Loucy (cell line): ENCODE measurements around the gene MAP4K3.
A peak's percentile ranks its signal among the peaks of the same experiment; 100 is the strongest.

ENCODE experiments used
- H2AFZ ChIP-seq: fragments of 200-600 bp; sonication (generic); 2 replicates; pipeline ENCODE4 v1.6.0; 2016; ENCODE audit warnings: antibody characterized with exemption, mild to moderate bottlenecking, low read length, moderate library complexity
- H3F3A ChIP-seq: fragments of 200-600 bp; 2 replicates; pipeline ENCODE4 v1.6.0; 2016; ENCODE audit warnings: antibody characterized with exemption, low read depth, mild to moderate bottlenecking
- H3K27me3 ChIP-seq: fragments of 200-600 bp; sonication (generic); 2 replicates; pipeline ENCODE4 v1.6.1; 2014; ENCODE audit warnings: low read length, mild to moderate bottlenecking; ENCODE audit not compliant: insufficient read depth, poor library complexity, severe bottlenecking
- H3K36me3 ChIP-seq: fragments of 200-600 bp; sonication (generic); 2 replicates; pipeline ENCODE4 v1.6.1; 2016; ENCODE audit warnings: low read length; ENCODE audit not compliant: insufficient read depth
- H3K4me1 ChIP-seq: fragments of 200-600 bp; sonication (generic); 2 replicates; pipeline ENCODE4 v1.5.1; 2014; ENCODE audit warnings: low read length, mild to moderate bottlenecking; ENCODE audit not compliant: insufficient read depth, poor library complexity, severe bottlenecking
- H3K4me2 ChIP-seq: fragments of 200-600 bp; sonication (generic); 2 replicates; pipeline ENCODE4 v1.6.0; 2014; ENCODE audit warnings: antibody characterized with exemption, low read length, low read depth, mild to moderate bottlenecking; ENCODE audit not compliant: poor library complexity, severe bottlenecking
- H3K4me3 ChIP-seq: fragments of 200-600 bp; sonication (generic); 2 replicates; pipeline ENCODE4 v1.5.1; 2014; ENCODE audit warnings: low read length, mild to moderate bottlenecking, mixed read lengths; ENCODE audit not compliant: poor library complexity, severe bottlenecking
- H3K79me2 ChIP-seq: fragments of 200-600 bp; sonication (generic); 2 replicates; pipeline ENCODE4 v1.6.1; 2014; ENCODE audit warnings: low read length; ENCODE audit not compliant: insufficient read depth
- H3K9ac ChIP-seq: fragments of 200-600 bp; sonication (generic); 2 replicates; pipeline ENCODE4 v1.6.0; 2014; ENCODE audit warnings: mild to moderate bottlenecking, low read depth, low read length, moderate library complexity; ENCODE audit not compliant: poor library complexity, severe bottlenecking
- H3K9me2 ChIP-seq: fragments of 200-600 bp; sonication (generic); replicated peaks from 2 replicates; pipeline ENCODE4 v1.6.1; 2016; ENCODE audit warnings: low read depth, low read length, mixed read lengths
- H3K9me3 ChIP-seq: fragments of 200-600 bp; sonication (generic); 2 replicates; pipeline ENCODE4 v1.6.1; 2014; ENCODE audit warnings: mild to moderate bottlenecking, antibody characterized with exemption, low read length, low read depth; ENCODE audit not compliant: insufficient read depth
- H4K20me1 ChIP-seq: fragments of 200-600 bp; sonication (generic); 2 replicates; pipeline ENCODE4 v1.6.0; 2014; ENCODE audit warnings: antibody characterized with exemption, low read length, mild to moderate bottlenecking; ENCODE audit not compliant: insufficient read depth, poor library complexity, severe bottlenecking
- EZH2phosphoT487 ChIP-seq: fragments of 200-600 bp; IDR thresholded peaks from 2 replicates; pipeline ENCODE4 v1.6.1; 2018; ENCODE audit warnings: antibody characterized with exemption, mild to moderate bottlenecking, moderate library complexity, borderline replicate concordance
- TF ChIP-seq, protein P1 (sequence below): fragments of 200-600 bp; sonication (generic); conservative IDR thresholded peaks from 2 replicates; pipeline ENCODE4 v1.5.1; 2014; ENCODE audit warnings: mild to moderate bottlenecking, antibody characterized with exemption, low read length

The MAP4K3 gene

DNA sequence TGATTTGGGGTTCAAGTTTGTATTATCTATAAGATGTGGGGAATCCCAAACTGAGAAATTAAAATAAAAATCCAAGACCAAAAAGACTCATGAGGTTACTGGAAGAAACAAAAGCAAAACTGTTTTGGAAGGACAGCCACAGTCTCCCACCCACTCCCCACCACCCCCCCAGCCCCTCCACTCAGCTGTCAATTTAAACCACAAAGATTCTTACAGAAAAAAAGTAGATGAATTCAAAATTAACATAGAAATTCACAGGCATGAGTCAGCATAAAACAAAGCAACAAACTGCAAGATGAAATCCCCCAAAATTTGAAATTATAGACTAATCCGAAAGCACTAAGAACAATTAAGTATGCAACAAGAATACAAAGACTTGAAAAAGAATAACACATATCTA, 12.1 kb downstream of the MAP4K3 start:
- H3K4me2 ChIP-seq = peak overlapping the region; percentile 14
- no peaks in the 10 kb centered on the region for H3K9me3 ChIP-seq
- no peak overlapping the region for H3K9ac ChIP-seq
- no peaks in the 10 kb centered on the region for H3K27me3 ChIP-seq
- H3F3A ChIP-seq = peaks cover 4% of the 10 kb centered on the region; the same call in 1 of the 2 replicates
- H3K4me1 ChIP-seq = peaks cover 43% of the 10 kb centered on the region
- no peaks in the 10 kb centered on the region for H3K9me2 ChIP-seq
- H3K79me2 ChIP-seq = peaks cover 88% of the 10 kb centered on the region
- peaks cover 7% of the 10 kb centered on the region for H4K20me1 ChIP-seq
- TF ChIP-seq, protein P1, sequence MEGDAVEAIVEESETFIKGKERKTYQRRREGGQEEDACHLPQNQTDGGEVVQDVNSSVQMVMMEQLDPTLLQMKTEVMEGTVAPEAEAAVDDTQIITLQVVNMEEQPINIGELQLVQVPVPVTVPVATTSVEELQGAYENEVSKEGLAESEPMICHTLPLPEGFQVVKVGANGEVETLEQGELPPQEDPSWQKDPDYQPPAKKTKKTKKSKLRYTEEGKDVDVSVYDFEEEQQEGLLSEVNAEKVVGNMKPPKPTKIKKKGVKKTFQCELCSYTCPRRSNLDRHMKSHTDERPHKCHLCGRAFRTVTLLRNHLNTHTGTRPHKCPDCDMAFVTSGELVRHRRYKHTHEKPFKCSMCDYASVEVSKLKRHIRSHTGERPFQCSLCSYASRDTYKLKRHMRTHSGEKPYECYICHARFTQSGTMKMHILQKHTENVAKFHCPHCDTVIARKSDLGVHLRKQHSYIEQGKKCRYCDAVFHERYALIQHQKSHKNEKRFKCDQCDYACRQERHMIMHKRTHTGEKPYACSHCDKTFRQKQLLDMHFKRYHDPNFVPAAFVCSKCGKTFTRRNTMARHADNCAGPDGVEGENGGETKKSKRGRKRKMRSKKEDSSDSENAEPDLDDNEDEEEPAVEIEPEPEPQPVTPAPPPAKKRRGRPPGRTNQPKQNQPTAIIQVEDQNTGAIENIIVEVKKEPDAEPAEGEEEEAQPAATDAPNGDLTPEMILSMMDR = no peak
- no peaks in the 10 kb centered on the region for H3K36me3 ChIP-seq
- H2AFZ ChIP-seq = no peak overlapping the region
- peak overlapping the region; percentile 9 for H3K4me3 ChIP-seq

DNA sequence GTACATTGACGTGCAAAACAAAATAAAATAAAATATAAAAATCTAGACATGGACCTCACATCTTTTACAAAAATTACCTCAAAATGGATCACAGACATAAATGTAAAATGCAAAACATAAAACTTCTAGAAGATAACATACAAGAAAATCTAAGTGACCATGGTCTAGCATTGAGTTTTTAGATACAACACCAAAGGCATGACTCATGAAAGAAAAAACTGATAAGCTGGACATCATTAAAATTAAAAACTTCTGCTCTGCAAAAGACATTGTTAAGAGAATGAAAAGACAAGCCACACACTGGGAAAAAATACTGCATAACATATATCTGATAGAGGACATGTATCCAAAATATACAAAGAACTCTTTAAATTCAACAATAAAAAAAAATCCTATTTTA, 14.4 kb downstream of the MAP4K3 start:
- Histone ChIP-seq H4K20me1 (peaks cover 7% of the 10 kb centered on the region), H3K9me3 (no peaks in the 10 kb centered on the region), H3K4me1 (peaks cover 44% of the 10 kb centered on the region), H3K4me2 (no peak overlapping the region), H3K9ac (no peak overlapping the region), H3K79me2 (peaks cover 86% of the 10 kb centered on the region), H3K36me3 (no peaks in the 10 kb centered on the region), H3F3A (peaks cover 4% of the 10 kb centered on the region; the same call in 1 of the 2 replicates), H2AFZ (no peak overlapping the region), H3K4me3 (no peak overlapping the region), H3K9me2 (no peaks in the 10 kb centered on the region), H3K27me3 (no peaks in the 10 kb centered on the region)
- TF ChIP-seq EZH2phosphoT487 = no peak
- TF ChIP-seq, protein P1 = no peak

DNA sequence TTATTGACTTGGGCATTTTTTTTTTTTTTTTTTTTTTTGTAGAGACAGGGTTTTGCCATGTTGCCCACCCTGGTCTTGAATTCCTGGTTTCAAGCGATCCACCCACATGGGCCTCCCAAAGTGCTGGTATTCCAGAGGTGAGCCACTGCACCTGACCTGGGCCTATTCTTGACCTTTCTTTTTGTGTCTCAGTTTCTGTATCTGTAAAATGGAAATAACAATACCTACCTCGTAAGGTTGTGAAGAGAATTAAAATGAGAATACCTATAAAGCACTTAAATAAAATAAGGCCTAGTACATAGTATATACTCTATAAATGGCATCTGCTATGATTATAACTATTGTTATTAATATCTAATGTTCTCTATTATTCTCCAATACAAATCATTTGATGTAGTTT, 15.7 kb downstream of the MAP4K3 start:
- H3F3A ChIP-seq = peaks cover 4% of the 10 kb centered on the region; the same call in 1 of the 2 replicates
- no peaks in the 10 kb centered on the region for H3K27me3 ChIP-seq
- TF ChIP-seq EZH2phosphoT487 = no peak
- TF ChIP-seq, protein P1 = no peak
- H3K79me2 ChIP-seq = peaks cover 85% of the 10 kb centered on the region
- no peak overlapping the region for H3K4me2 ChIP-seq
- no peak overlapping the region for H3K9ac ChIP-seq
- H3K9me2 ChIP-seq = no peaks in the 10 kb centered on the region
- no peaks in the 10 kb centered on the region for H3K9me3 ChIP-seq
- H2AFZ ChIP-seq = no peak overlapping the region
- peaks cover 32% of the 10 kb centered on the region for H3K4me1 ChIP-seq
- H4K20me1 ChIP-seq = peaks cover 7% of the 10 kb centered on the region
- H3K4me3 ChIP-seq = no peak overlapping the region
- no peaks in the 10 kb centered on the region for H3K36me3 ChIP-seq
